ENCODE data around the gene ABCF1.
A peak's percentile ranks its signal among the peaks of the same experiment; 100 is the strongest.
"Not testable (repeated sequence)": the region's sequence is repeated elsewhere in the genome, so short reads cannot be mapped to it uniquely, and the experiment has no call there.

Gene ABCF1

GRCh38 chr6:30571075-30571761 is at the start of gene ABCF1:
ABCF1 (plus strand) TSS chr6:30571442; CDS start chr6:30571488, 46 bp downstream.
- peak; percentile 87 for DNase-seq

- not testable (repeated sequence) for DNase-seq
Observed at GRCh38 chr6:30521952-30522351, 49.3 kb upstream of the ABCF1 start.

GRCh38 chr6:30526444-30526843 is 44.8 kb upstream of the ABCF1 start:
- DNase-seq = not testable (repeated sequence)

- not testable (repeated sequence) for DNase-seq
Observed at GRCh38 chr6:30529349-30529875, 41.8 kb upstream of the ABCF1 start.

- no peak for DNase-seq
Observed at GRCh38 chr6:30530014-30530413, 41.2 kb upstream of the ABCF1 start.

GRCh38 chr6:30533460-30534294 is 37.6 kb upstream of the ABCF1 start:
- no peak for DNase-seq

- DNase-seq = no peak
Observed at GRCh38 chr6:30537931-30538330, 33.3 kb upstream of the ABCF1 start.

GRCh38 chr6:30541515-30542403 is 29.5 kb upstream of the ABCF1 start:
- DNase-seq = peak; percentile 78

- no peak for DNase-seq
Observed at GRCh38 chr6:30542404-30542725, 28.9 kb upstream of the ABCF1 start.

GRCh38 chr6:30542915-30543314 is 28.3 kb upstream of the ABCF1 start:
- no peak for DNase-seq

GRCh38 chr6:30543821-30544220 is 27.4 kb upstream of the ABCF1 start:
- no peak for DNase-seq

GRCh38 chr6:30544666-30545272 is 26.5 kb upstream of the ABCF1 start:
- peak; percentile 43 for DNase-seq

GRCh38 chr6:30547454-30547853 is 23.8 kb upstream of the ABCF1 start:
- no peak for DNase-seq

GRCh38 chr6:30548375-30548774 is 22.9 kb upstream of the ABCF1 start:
- no peak for DNase-seq

- DNase-seq = no peak
Observed at GRCh38 chr6:30554404-30554803, 16.8 kb upstream of the ABCF1 start.

- no peak for DNase-seq
Observed at GRCh38 chr6:30554962-30555815, 16.1 kb upstream of the ABCF1 start.

GRCh38 chr6:30555816-30556065 is 15.5 kb upstream of the ABCF1 start:
- DNase-seq = no peak

- peak; percentile 29 for DNase-seq
Observed at GRCh38 chr6:30556066-30556905, 15.0 kb upstream of the ABCF1 start, which contains the start of gene GNL1. GNL1 (minus strand) TSS chr6:30556489; CDS start chr6:30556203, 286 bp downstream.

- DNase-seq = peak; percentile 89
Observed at GRCh38 chr6:30556906-30557682, 14.1 kb upstream of the ABCF1 start, which contains the start of gene PRR3. PRR3 (plus strand) TSS chr6:30557295; CDS start chr6:30557345, 50 bp downstream.

GRCh38 chr6:30557683-30557981 is 13.6 kb upstream of the ABCF1 start:
- no peak for DNase-seq

Data from NCI-H1694 treated with DMSO at 0.1 percent for 48 hours (cell line).